Gastrocnemius medialis (tissue), 4 donors: ENCODE measurements around the gene TESPA1.

Source experiments
- CTCF ChIP-seq, 5 experiments: fragments of 450-650 bp in 3 of 5; fragments of 200-600 bp in 2 of 5; sonication (generic) in 2 of 5; IDR thresholded peaks in 4 of 5; conservative IDR thresholded peaks in 1 of 5; 1 replicate in 4 of 5; 2 replicates in 1 of 5; pipeline ENCODE4 v1.5.1; 2016 to 2019; ENCODE audit warnings: antibody characterized with exemption in 5 of 5, mild to moderate bottlenecking in 3 of 5, moderate library complexity in 3 of 5
- POLR2A ChIP-seq, 2 donors: fragments of 450-650 bp; IDR thresholded peaks; one replicate each; pipeline ENCODE4 v1.6.1; 2017; ENCODE audit warnings: antibody characterized with exemption in 2 of 2, mild to moderate bottlenecking in 2 of 2, moderate library complexity in 2 of 2

GRCh38 chr12:54991991-54992375, 7.4 kb upstream of the TESPA1 start:
- TF ChIP-seq CTCF (IDR thresholded peaks at IDR 0.05 in 4 of 5, conservative IDR thresholded peaks at IDR 0.05 in 1 of 5): no peak
- TF ChIP-seq POLR2A (IDR thresholded peaks at IDR 0.05): no peak
